ENCODE results near the gene SNX19.

GRCh38 chr11:130947889-130948288 is 31.6 kb upstream of the SNX19 start:
- TF ChIP-seq CTCF (IDR thresholded peaks at IDR 0.05) (no peak), POLR2A (IDR thresholded peaks at IDR 0.05) (no peak)
